Activated naive CD8-positive, alpha-beta T cell (primary cell): ENCODE data around the gene SOWAHA.
"Not testable (repeated sequence)": the region's sequence is repeated elsewhere in the genome, so short reads cannot be mapped to it uniquely, and the experiment has no call there.

Experiments
- H3K27ac Mint-ChIP-seq: one replicate; pipeline ENCODE4 v1.8.0; 2021; ENCODE audit warnings: mixed read lengths
- H3K27me3 Mint-ChIP-seq: one replicate; pipeline ENCODE4 v1.8.0; 2021; ENCODE audit warnings: mixed read lengths
- H3K36me3 Mint-ChIP-seq: one replicate; pipeline ENCODE4 v1.8.0; 2021; ENCODE audit warnings: mixed read lengths
- H3K4me1 Mint-ChIP-seq: one replicate; pipeline ENCODE4 v1.8.0; 2021; ENCODE audit warnings: low read depth, mixed read lengths
- H3K4me3 Mint-ChIP-seq: one replicate; pipeline ENCODE4 v1.8.0; 2021; ENCODE audit warnings: mild to moderate bottlenecking, mixed read lengths
- H3K9me3 Mint-ChIP-seq: one replicate; pipeline ENCODE4 v1.8.0; 2021; ENCODE audit warnings: low read depth, mixed read lengths

The SOWAHA gene

GRCh38 chr5:132838516-132839282 lies 25.6 kb downstream of the SOWAHA start:
- no peaks in the 10 kb centered on the region for H3K36me3 Mint-ChIP-seq
- H3K27ac Mint-ChIP-seq, result no peak overlapping the region
- H3K27me3 Mint-ChIP-seq, result peaks cover 6% of the 10 kb centered on the region
- no peaks in the 10 kb centered on the region for H3K4me1 Mint-ChIP-seq
- no peak overlapping the region for H3K4me3 Mint-ChIP-seq
- no peaks in the 10 kb centered on the region for H3K9me3 Mint-ChIP-seq

GRCh38 chr5:132839426-132840301 lies 26.6 kb downstream of the SOWAHA start:
- H3K27ac Mint-ChIP-seq, result no peak overlapping the region
- peaks cover 2% of the 10 kb centered on the region for H3K27me3 Mint-ChIP-seq
- no peak overlapping the region for H3K4me3 Mint-ChIP-seq

GRCh38 chr5:132840313-132840712 lies 27.2 kb downstream of the SOWAHA start:
- H3K4me1 Mint-ChIP-seq, result no peaks in the 10 kb centered on the region
- H3K27me3 Mint-ChIP-seq, result peaks cover 2% of the 10 kb centered on the region
- H3K36me3 Mint-ChIP-seq, result no peaks in the 10 kb centered on the region
- H3K9me3 Mint-ChIP-seq, result no peaks in the 10 kb centered on the region
- H3K27ac Mint-ChIP-seq, result no peak overlapping the region
- no peak overlapping the region for H3K4me3 Mint-ChIP-seq

More at GRCh38 chr5:132839426-132840301, 26.6 kb downstream of the SOWAHA start:
- H3K36me3 Mint-ChIP-seq, result no peaks in the 10 kb centered on the region
- no peaks in the 10 kb centered on the region for H3K9me3 Mint-ChIP-seq
- no peaks in the 10 kb centered on the region for H3K4me1 Mint-ChIP-seq

GRCh38 chr5:132840896-132841295 lies 27.8 kb downstream of the SOWAHA start:
- Mint-ChIP-seq H3K4me3 (no peak overlapping the region), H3K4me1 (no peaks in the 10 kb centered on the region), H3K9me3 (no peaks in the 10 kb centered on the region), H3K27me3 (peaks cover 2% of the 10 kb centered on the region), H3K27ac (no peak overlapping the region), H3K36me3 (no peaks in the 10 kb centered on the region)

GRCh38 chr5:132841305-132841704 lies 28.2 kb downstream of the SOWAHA start:
- Mint-ChIP-seq H3K4me3 (no peak overlapping the region), H3K9me3 (no peaks in the 10 kb centered on the region), H3K36me3 (no peaks in the 10 kb centered on the region), H3K27ac (no peak overlapping the region), H3K27me3 (peaks cover 2% of the 10 kb centered on the region), H3K4me1 (no peaks in the 10 kb centered on the region)

- H3K9me3 Mint-ChIP-seq, result no peaks in the 10 kb centered on the region
- H3K36me3 Mint-ChIP-seq, result no peaks in the 10 kb centered on the region
- no peaks in the 10 kb centered on the region for H3K27me3 Mint-ChIP-seq
- no peak overlapping the region for H3K27ac Mint-ChIP-seq
- H3K4me1 Mint-ChIP-seq, result no peaks in the 10 kb centered on the region
- no peak overlapping the region for H3K4me3 Mint-ChIP-seq
Measured at GRCh38 chr5:132848270-132848669, 35.2 kb downstream of the SOWAHA start.

- H3K9me3 Mint-ChIP-seq, result no peaks in the 10 kb centered on the region
- H3K4me3 Mint-ChIP-seq, result no peak overlapping the region
- H3K27me3 Mint-ChIP-seq, result no peaks in the 10 kb centered on the region
- no peak overlapping the region for H3K27ac Mint-ChIP-seq
- H3K36me3 Mint-ChIP-seq, result no peaks in the 10 kb centered on the region
- no peaks in the 10 kb centered on the region for H3K4me1 Mint-ChIP-seq
Measured at GRCh38 chr5:132849347-132849746, 36.2 kb downstream of the SOWAHA start.

- no peaks in the 10 kb centered on the region for H3K27me3 Mint-ChIP-seq
- H3K4me1 Mint-ChIP-seq, result no peaks in the 10 kb centered on the region
- H3K4me3 Mint-ChIP-seq, result no peak overlapping the region
- no peaks in the 10 kb centered on the region for H3K36me3 Mint-ChIP-seq
- no peak overlapping the region for H3K27ac Mint-ChIP-seq
- no peaks in the 10 kb centered on the region for H3K9me3 Mint-ChIP-seq
Measured at GRCh38 chr5:132850066-132850465, 37.0 kb downstream of the SOWAHA start.

GRCh38 chr5:132853323-132853722 lies 40.2 kb downstream of the SOWAHA start:
- H3K4me1 Mint-ChIP-seq, result no peaks in the 10 kb centered on the region
- H3K27ac Mint-ChIP-seq, result no peak overlapping the region
- H3K36me3 Mint-ChIP-seq, result no peaks in the 10 kb centered on the region
- no peaks in the 10 kb centered on the region for H3K9me3 Mint-ChIP-seq
- H3K4me3 Mint-ChIP-seq, result no peak overlapping the region
- no peaks in the 10 kb centered on the region for H3K27me3 Mint-ChIP-seq

- H3K36me3 Mint-ChIP-seq, result no peaks in the 10 kb centered on the region
- H3K27ac Mint-ChIP-seq, result no peak overlapping the region
- no peaks in the 10 kb centered on the region for H3K9me3 Mint-ChIP-seq
- H3K4me1 Mint-ChIP-seq, result no peaks in the 10 kb centered on the region
- peaks cover 3% of the 10 kb centered on the region for H3K27me3 Mint-ChIP-seq
- H3K4me3 Mint-ChIP-seq, result no peak overlapping the region
Measured at GRCh38 chr5:132853790-132854189, 40.7 kb downstream of the SOWAHA start.

GRCh38 chr5:132854301-132854700 lies 41.2 kb downstream of the SOWAHA start:
- H3K4me1 Mint-ChIP-seq, result no peaks in the 10 kb centered on the region
- H3K27me3 Mint-ChIP-seq, result peaks cover 3% of the 10 kb centered on the region
- H3K4me3 Mint-ChIP-seq, result no peak overlapping the region
- H3K27ac Mint-ChIP-seq, result no peak overlapping the region
- no peaks in the 10 kb centered on the region for H3K36me3 Mint-ChIP-seq
- H3K9me3 Mint-ChIP-seq, result no peaks in the 10 kb centered on the region

- H3K27me3 Mint-ChIP-seq, H3K4me1 Mint-ChIP-seq, H3K27ac Mint-ChIP-seq, H3K9me3 Mint-ChIP-seq, H3K4me3 Mint-ChIP-seq, H3K36me3 Mint-ChIP-seq: not testable (repeated sequence)
Measured at GRCh38 chr5:132854992-132855391, 41.9 kb downstream of the SOWAHA start.

- Mint-ChIP-seq H3K36me3 (no peaks in the 10 kb centered on the region), H3K27ac (no peak overlapping the region), H3K4me1 (no peaks in the 10 kb centered on the region), H3K4me3 (no peak overlapping the region), H3K9me3 (no peaks in the 10 kb centered on the region), H3K27me3 (peaks cover 3% of the 10 kb centered on the region)
Measured at GRCh38 chr5:132856011-132856410, 42.9 kb downstream of the SOWAHA start.

GRCh38 chr5:132859889-132860437 lies 46.9 kb downstream of the SOWAHA start:
- Mint-ChIP-seq H3K4me1 (no peaks in the 10 kb centered on the region), H3K4me3 (no peak overlapping the region), H3K27me3 (peaks cover 3% of the 10 kb centered on the region), H3K36me3 (no peaks in the 10 kb centered on the region), H3K27ac (no peak overlapping the region), H3K9me3 (no peaks in the 10 kb centered on the region)

GRCh38 chr5:132860742-132861141 lies 47.6 kb downstream of the SOWAHA start:
- H3K27me3 Mint-ChIP-seq, result peaks cover 3% of the 10 kb centered on the region

More at GRCh38 chr5:132860742-132861141, 47.6 kb downstream of the SOWAHA start:
- Mint-ChIP-seq H3K36me3 (no peaks in the 10 kb centered on the region), H3K4me3 (no peak overlapping the region), H3K9me3 (no peaks in the 10 kb centered on the region), H3K4me1 (peaks cover 6% of the 10 kb centered on the region), H3K27ac (no peak overlapping the region)
